OCI-M2 (cell line): ENCODE results near the gene OPRD1.

Experiments used
- DNase-seq: peaks from one replicate; lab custom pipeline; 2025; ENCODE audit not compliant: unreplicated experiment; lab: John Stamatoyannopoulos, UW

OPRD1 gene

GRCh38 chr1:28882009-28882628 is 70.1 kb downstream of the OPRD1 start:
- DNase-seq, result peak; percentile 38

- no peak for DNase-seq
These were observed 71.3 kb downstream of the OPRD1 start for GRCh38 chr1:28883242-28883616.

GRCh38 chr1:28885472-28885877 is 73.5 kb downstream of the OPRD1 start:
- DNase-seq, result no peak

- DNase-seq, result no peak
These were observed 74.2 kb downstream of the OPRD1 start for GRCh38 chr1:28885977-28886730.

- DNase-seq, result peak; percentile 28
These were observed 74.9 kb downstream of the OPRD1 start for GRCh38 chr1:28886731-28887418.

- DNase-seq, result no peak
These were observed 75.5 kb downstream of the OPRD1 start for GRCh38 chr1:28887419-28887834.

GRCh38 chr1:28887835-28888682 is 76.1 kb downstream of the OPRD1 start:
- no peak for DNase-seq

- no peak for DNase-seq
These were observed 76.9 kb downstream of the OPRD1 start for GRCh38 chr1:28888915-28889314.

GRCh38 chr1:28889357-28889756 is 77.4 kb downstream of the OPRD1 start:
- DNase-seq, result no peak

- DNase-seq, result no peak
These were observed 78.5 kb downstream of the OPRD1 start for GRCh38 chr1:28890435-28890834.

- DNase-seq, result no peak
These were observed 78.9 kb downstream of the OPRD1 start for GRCh38 chr1:28890836-28891235.

- no peak for DNase-seq
These were observed 79.3 kb downstream of the OPRD1 start for GRCh38 chr1:28891256-28891655.

- DNase-seq, result no peak
These were observed 81.6 kb downstream of the OPRD1 start for GRCh38 chr1:28893403-28894102.

- DNase-seq, result no peak
These were observed 82.8 kb downstream of the OPRD1 start for GRCh38 chr1:28894785-28895184.

- DNase-seq, result no peak
These were observed 84.1 kb downstream of the OPRD1 start for GRCh38 chr1:28895896-28896608.

GRCh38 chr1:28896609-28896986 is 84.6 kb downstream of the OPRD1 start:
- DNase-seq, result no peak

GRCh38 chr1:28897789-28898188 is 85.8 kb downstream of the OPRD1 start:
- no peak for DNase-seq

GRCh38 chr1:28898405-28898881 is 86.5 kb downstream of the OPRD1 start:
- no peak for DNase-seq

- no peak for DNase-seq
These were observed 87.3 kb downstream of the OPRD1 start for GRCh38 chr1:28899267-28899666.

GRCh38 chr1:28900562-28900961 is 88.6 kb downstream of the OPRD1 start:
- DNase-seq, result no peak
